Activated CD4-positive, alpha-beta T cell treated with anti-CD3 and anti-CD28 coated beads for 1 hour (primary cell): Measurements from ENCODE around the gene NBPF1.
"Not testable (repeated sequence)": the region's sequence is repeated elsewhere in the genome, so short reads cannot be mapped to it uniquely, and the experiment has no call there.

Source experiments
- DNase-seq: peaks from one replicate; pipeline ENCODE4 v3.0.0-alpha.2; 2020

The NBPF1 gene

DNA sequence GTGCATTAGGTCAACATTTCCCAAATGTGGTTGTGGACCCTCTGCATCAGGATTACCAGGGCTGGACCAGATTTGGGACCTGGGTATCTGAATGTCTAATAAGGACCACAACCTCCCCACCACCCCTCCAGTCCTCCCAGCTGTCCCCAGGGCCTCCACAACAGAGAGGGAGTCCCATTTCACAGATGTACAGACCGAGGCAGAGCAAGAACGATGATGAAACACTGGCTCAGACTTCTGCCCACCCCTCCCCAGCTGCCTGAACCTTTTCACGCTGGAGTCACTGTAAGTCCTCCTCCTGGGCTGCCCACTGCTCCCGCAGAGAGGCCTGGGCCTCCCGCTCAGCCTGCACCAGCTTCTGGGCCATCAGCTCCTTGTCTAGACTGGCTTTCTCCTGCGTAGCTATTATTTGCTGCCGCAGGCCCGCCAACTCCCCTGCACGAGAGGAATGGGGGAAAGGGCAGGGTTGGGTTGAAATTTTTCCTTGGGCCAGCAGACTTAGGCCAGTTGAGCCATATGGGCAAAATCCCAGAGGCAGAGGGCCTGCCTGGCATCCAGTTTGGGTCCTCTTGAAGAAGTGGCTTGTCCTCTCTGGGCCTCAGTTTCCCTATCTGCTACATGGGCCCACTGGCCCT lies 8.4 kb upstream of the NBPF1 start:
- peak; percentile 12 for DNase-seq

DNA sequence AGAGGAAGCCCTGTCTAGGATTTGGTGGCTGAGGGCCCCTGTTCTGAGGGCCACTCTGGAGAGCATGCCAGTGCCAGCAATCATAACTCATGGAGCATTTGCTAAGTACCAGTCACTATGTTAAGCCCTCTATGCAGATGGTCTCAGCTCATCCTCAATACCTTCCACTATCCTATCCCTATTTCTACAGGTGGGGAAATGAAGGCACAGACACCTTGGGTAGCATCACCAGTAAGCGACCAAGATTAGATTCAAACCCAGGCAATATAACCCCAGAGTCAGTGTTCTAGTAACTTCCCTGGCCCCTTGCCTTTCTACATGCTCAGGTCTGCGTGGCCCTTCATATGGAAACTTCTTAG lies 7.9 kb upstream of the NBPF1 start:
- DNase-seq: no peak

DNA sequence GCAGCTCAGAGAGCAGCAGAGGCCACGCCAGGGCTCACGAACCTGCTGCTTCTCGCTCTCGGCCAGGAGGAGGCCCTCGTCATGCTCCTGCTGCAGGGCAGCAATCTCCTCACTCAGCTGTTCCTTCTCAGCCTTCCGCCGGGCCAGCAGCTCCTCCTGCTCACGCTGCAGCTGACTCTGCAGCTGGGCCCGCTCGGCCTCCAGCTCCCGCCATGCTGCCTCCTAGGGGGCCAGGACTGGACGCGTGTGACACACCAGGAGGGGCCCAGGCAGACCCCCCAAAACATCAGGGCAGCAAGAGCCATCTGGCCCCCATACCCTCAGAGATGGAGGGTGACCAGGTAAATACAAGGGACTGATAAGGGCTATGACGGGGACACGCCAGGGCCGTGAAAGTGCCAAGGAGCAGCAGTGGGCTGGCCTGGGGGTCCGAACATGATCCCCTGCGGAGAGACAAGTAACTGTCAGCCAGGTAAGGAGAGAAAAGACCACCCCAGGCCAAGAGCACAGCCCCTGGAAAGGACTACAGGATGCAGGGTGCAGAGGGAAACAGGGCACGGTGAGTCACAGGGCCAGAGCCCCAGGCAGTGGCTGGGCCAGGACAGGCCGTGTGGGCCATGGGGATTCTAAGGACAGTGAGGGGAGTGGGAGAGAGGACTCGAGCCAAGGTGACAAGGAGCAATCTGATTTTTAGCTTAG lies 6.6 kb upstream of the NBPF1 start:
- DNase-seq: peak; percentile 20

DNA sequence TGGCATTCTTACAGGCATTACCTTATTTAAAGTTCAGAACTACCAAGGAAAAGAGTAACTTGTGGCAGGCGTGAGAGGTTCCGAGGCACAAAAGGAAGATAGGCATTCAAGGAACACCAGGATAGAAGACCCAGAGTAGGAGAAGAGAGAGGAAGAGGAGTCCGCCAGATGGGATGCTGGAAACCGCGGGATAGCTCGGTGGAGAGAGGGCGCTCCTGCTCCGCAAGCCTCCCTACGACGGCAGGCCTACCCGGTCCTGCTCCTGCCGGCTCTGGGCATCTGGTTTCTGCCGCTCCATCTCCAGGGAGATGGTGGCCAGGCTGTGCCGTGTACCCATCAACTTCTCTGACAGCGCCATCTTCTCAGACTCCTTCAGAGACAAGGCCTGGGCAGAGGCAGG lies 5.4 kb upstream of the NBPF1 start:
- peak; percentile 18 for DNase-seq

DNA sequence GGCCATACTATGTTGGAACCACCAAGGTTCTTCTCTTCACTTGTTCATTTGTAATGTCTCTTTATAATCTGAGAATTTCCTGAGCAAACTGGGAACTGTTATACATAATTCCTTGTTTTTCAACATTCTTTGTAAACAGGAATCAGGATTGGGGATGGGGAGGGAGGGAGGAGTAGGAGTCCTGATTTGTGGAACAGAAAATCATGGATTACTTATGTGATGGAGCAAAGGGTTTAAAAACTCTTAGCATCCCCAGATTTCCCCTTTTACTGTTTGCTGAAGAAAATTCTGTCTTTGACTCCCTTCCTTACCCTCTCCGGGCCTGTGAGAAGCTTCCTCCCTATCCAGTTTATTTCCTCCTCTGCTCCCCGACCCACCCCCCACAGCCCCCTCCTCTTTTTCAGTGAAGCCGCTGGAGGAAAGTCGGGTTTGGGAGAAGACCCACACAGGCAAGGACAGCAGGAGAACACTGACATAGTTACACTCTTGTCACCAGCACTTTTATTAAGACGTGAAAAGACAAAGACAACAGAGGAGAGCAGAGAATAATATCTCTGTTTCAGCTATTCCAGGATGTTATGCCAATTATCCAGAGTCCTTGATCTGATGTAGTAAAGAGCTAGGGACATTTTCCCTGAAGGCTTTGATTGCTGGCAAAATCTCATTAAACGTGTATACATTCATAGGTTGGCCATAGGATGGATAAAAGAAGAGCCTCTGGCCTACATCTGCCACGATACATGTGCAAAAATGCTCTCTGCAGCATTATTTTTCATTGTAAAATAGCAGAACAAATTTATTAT lies 4.6 kb upstream of the NBPF1 start:
- DNase-seq: no peak

DNA sequence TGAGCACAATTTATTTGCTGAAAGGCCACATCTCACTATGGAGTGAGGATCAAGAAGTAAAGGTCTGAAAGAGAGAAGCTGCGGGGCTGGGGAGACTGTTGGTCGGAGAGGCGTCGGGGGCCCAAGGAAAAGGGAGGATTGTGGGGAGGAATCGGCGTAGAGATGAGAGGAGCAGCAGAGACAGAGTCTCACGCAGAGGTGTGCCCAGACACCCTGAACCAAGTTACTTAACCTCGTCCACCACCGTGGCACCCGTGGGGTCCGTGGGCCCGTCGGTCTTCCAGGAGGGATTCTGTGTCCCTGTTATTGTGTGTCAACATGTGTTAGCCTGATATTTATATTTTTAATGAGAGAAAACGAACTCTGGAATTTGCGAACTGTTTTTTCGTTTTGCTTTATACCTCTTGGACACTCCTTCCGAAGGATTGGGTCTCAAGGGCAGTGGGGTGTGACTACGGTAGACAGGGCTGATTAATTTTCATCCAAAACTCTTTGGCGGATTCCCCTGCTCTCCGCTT lies 3.8 kb upstream of the NBPF1 start:
- DNase-seq: peak; percentile 7

DNA sequence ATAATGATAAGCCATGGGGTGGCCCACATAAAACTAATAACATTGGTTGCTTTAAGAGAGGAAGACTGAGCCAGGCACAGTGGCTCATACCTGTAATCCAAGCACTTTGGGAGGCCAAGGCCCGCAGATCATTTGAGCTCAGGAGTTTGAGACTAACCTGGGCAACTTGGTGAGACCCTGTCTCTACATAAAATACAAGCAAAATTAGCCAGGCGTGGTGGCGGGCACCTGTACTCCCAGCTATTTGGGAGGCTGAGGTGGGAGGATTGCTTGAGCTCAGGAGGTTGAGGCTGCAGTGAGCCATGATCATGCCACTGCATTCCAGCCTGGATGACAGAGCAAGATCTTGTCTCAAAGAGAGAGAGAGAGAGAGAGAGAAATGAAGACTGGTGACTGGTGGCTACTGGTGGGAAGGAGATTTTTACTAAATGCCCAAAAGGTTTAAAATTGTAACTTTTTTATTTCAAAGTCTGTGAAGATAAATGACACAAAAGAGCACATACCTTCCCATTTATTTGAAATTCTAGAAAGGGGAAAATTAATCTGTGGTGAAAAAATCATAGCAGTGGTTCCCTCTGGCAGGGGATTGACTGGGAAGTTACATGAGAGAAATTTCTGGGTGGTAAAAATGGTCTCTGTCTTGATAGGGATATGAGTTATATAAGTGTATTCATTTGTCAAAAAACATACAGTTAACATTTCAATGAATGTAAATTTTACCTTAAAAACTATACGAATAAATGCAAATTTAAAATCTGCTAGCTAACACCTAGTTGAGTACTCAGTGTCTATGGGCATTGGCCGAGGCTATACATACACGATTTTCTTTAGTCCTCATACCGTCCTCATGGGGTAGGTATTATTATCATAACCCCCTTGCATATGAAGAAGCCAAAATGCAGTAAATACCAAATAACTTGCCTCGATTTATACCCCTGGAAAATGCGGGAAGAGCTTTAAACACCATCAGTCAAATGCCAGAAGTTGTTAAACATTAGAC lies 2.2 kb upstream of the NBPF1 start:
- no peak for DNase-seq

DNA sequence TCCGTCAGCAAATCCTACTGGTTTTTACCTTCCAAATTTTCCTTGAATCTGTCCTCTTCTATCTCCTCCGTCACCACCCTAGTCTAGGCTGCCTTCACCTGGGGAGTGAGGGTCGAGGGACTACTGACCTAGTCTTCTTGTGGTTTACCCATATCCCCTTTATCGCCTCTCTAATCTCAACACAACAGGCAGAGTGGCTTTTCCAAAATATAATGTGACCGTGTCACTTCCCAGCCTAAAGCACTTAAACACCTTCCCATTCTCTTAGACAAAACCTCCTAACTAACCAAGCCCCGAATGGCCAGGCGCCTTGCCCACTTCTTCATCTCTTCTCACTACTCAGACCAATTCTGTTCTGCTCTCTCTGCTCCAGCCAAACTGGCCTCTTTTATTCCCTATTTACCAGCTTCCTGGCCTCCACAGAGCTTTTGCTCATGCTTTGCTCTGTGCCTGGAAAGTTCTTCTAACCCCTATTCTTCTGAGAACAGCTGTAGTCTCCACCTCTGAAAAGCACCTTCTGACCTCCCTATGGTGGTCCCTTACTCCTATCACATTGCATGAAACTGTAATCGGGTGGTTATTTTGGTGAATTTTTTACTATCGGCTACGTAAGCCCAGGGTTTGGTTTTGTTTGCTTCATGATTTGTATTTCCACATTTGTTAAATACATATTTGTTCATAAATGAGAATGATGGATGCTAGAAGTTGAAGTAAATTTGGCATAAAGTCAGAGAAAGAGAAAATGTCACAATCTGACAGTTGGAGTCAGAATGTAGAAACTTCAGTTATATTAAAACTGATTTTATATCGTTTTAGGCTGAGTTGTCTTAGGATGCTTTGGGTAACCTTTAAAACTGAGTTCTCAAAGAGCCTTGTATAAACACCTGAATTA lies 1.2 kb upstream of the NBPF1 start:
- no peak for DNase-seq

DNA sequence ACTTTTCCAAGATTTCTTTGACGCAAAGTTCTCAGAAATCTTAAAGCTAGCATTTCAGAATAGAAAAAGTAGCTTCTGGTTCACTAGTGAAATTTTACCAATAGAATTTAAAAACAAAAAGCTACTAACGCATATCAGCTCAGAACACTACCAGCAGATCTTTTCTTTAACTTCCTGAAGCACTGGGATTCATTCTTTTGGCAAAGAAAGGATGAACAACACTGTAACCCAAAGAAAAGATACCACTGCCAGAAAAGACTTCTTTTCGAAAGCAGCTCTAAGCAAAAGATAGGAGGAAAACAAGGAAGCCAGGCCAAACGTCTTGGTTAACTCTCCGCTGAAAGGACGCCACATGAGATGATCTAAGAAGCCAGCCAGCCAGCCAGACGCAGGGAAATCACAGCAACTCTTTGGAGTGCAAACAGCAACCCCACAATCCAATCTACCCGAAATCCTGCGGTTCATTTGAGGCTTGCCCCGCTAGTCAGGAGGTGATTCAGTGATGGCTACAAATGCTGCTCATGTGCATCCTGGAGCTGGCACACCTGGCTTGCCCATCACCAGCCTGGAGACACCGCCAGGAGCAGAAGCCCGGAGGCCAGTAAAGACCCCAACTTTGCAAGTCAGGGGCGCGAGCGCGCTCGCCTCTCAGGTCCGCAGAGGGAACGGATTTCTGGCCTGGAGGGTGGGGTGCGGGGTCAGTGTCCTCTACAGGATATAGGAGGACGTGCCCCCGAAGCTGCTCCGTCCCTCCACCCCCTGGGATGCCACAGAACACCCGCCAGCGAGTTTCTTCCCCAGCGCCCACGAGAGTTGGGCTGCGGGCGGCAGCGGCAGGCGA lies 812 bp downstream of the NBPF1 start:
- peak; percentile 15 for DNase-seq

DNA sequence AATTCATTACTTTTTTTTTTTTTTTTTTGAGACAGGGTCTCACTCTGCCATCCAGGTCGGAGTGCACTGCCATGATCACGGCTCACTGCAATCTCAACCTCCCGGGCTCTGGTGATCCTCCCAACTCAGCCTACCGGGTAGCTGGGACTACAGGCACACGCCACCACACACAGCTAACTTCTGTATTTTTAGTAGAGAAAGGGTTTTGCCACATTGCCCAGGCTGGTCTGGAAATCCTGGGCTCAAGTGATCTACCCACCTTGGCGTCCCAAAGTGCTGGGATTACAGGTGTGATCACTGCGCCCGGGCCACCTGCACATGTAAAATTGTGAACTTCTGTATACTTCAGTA lies 1.4 kb downstream of the NBPF1 start:
- not testable (repeated sequence) for DNase-seq

DNA sequence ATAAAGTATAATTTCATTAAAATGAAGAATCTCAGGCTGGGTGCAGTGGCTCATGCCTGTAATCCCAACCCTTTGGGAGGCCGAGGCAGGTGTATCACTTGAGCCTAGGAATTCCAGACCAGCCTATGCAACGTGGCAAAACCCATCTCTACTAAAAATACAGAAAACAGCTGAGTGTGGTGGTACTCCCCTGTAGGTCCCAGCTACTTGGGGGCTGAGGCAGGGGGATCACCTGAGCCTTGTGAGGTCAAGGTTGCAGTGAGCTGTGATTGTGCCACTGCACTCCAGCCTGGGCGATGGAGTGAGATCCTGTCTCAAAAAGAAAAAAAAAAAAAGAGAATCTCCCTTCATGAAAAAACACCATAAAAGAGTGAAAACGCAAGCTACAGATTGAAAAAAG lies 2.2 kb downstream of the NBPF1 start:
- DNase-seq: not testable (repeated sequence)

DNA sequence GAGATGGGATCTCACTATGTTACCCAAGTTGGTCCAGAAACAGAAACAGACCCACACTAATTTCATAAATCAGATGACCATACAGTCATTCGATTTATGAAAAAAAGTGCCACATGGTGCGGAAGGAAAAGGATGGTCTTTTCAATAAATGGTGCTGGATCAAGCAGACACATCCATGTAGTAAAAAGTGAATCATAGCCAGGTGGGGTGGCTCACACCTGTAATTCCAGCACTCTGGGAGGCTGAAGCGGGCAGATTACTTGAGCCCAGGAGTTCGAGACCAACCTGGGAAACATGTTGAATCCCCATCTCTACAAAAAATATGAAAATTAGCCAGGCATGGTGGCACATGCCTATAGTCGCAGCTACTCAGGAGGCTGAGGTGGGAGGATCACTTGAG lies 2.8 kb downstream of the NBPF1 start:
- DNase-seq: not testable (repeated sequence)

DNA sequence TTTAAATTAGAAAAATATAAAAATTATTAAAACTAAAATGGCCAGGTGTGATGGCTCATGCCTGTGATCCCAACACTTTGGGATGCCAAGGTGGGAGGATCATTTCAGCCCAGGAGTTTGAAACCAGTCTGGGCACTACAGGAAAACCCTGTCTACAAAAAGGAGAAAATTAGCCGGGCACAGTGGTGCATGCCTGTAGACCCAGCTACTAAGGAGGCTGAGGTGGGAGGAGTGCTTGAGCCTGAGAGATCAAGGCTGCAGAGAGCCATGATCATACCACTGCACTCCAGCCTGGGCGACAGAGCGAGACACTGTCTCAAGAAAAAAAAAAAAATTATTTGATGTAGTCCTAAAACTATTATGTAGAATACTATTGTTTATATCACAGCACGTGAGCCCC lies 3.6 kb downstream of the NBPF1 start:
- DNase-seq: not testable (repeated sequence)

DNA sequence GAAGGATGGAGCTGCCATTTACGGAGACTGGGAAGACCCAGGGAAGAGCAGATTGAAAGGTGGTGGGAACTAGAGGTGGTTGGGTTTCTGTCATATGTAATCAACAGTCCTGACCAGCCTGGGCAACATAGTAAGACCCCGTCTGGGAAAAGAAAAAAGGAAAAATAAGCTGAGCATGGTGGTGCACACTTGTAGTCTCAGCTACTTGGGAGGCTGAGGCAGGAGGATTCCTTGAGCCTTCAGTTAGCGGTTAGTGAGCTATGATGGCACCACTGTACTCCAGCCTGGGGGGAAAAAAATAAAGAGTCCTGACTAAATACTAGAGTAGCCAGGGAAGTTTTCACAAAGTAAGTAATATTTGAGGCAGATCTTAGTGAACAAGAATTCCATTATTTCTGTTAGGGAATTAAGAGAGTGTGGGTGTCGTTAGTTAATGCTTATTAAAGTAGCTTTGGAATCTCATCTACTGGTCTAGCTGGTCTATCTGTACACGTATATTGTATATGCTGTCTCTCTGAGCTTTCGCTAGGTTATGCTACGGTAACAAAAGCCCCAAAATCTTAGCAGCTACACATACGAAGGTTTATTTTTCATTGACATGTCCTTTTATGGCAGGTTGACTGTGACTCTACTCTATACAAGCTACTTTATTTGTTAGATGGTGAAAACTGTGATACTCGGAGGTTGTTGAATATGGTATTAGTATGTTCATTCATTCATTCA lies 4.4 kb downstream of the NBPF1 start:
- no peak for DNase-seq

DNA sequence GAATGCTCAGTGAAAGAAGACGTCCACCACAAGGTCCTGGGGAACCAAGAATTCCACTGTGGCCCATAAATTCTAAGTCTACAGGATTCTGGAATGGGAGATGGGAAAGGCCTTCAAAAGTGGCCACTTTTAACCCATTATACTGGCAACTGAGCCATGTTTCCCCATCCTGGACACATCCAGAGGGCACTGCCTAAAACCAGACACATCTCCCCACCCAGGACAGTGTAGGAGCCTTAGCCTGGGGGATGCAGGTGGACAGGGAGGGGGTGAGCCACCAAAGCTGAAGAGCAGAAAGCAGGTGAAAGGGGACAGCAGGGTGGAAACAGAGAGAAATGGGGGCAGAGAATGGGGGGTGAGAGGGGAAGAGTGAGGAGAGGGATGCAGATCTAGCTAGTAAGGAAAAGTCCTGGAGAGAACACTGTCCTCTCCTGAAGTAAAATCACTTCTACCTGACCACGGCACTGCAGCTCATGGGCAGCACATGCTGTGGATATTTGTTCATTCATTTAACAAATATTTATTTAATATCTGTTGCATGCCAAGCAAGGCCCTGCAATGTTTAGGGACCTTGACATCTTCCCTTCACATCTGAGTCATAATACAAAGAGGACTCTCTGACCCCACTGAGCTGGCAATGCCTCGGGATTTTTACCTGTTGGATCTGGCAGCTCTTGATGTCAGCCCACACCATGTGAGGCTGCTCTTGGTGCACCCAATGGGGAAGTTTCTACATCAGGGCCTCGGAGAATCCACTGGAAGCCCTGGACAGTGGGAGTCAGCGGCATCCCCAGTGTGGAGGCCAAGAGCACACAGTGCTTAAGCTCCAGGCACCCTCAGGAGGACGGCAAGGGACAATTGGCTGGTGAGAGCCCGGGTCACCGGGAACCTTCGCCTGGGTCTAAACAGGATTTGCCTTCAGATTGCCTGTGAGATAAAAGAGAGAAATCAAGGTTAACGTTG lies 5.2 kb downstream of the NBPF1 start:
- not testable (repeated sequence) for DNase-seq

DNA sequence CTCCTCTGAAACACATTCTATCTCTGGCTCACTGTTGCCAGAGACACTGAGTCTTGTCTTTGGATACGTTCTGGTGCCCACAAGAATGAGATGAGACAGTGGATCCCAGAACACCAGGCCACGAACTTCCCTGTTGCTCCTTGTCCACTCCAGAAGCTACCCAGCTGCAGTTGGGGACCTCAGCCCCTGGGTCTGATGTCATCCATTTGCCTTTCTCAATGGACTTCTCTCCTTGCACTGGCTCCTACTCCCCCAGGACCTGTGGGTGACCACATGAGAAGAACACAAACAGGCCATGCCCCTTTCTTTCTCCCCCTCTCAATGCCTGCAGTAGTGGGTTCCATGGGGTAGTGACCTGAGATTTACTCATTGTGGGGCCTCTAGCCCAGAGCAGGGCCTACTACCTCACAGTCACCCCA lies 5.9 kb downstream of the NBPF1 start:
- no peak for DNase-seq

DNA sequence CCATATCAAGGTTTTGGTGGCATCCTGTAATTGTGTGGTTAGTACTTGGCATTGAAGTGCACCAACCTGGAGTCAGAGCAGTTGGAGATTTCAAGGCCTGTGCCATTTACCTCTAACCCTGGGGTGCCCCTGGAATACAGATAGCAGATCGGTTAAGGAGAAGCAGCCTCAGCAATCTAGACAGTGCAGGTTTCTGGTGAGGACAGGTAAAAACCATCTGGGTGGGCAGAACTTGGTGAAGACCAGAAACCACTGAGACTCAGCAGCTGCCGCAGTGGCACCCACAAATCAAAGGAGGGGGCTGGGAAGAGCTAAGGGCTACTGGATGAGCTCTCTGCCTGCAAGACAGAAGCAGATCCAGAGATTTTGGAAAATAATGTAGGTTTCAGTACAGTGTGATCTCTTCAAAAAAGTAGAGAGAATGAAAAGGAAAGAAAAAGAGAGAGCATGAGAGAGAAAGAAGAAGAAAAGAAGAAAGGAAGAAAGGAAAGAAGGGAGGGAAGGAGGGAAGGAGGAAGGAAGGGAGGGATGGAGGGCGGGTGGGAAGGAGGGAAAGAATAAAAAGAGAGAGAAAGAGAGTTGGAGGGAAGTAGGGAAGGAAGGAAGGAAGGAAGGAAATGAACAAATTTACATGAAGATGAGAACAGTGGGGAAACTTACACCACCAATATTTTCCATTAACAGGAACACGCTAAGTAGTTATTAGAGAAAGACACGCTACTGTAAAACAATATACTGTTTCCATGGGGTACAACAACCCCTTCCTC lies 6.5 kb downstream of the NBPF1 start:
- DNase-seq: not testable (repeated sequence)
